HCT116 (cell line): ENCODE measurements around the gene PIAS2. TPM values are rescaled to one million over a fixed set of nuclear protein-coding genes. Genes with fewer than 3 reads are reported as not detected.
"Not testable (repeated sequence)": the region's sequence is repeated elsewhere in the genome, so short reads cannot be mapped to it uniquely, and the experiment has no call there.

Source experiments
- ATAC-seq: fragments of 200-7000 bp; cut with Tn5 transposase; 2 replicates; pipeline ENCODE4 v1.9.1; 2020; ENCODE audit warnings: mild to moderate bottlenecking, moderate library complexity
- BruUV-seq: library from RNA; stranded (reverse); fragments of 400-500 nt; replicated peaks from 2 replicates; lab custom pipeline; 2021; lab: Mats Ljungman, UMichigan
- CTCF ChIA-PET: fragments of 300-600 bp; sonication (Branson Sonifier 250); formaldehyde crosslinking; loops from one replicate; lab custom pipeline; 2021; ENCODE audit warnings: antibody characterized with exemption; lab: Charles Lee
- POLR2A ChIA-PET: fragments of 300-600, 350-600 bp; sonication (Branson Sonifier 250); formaldehyde crosslinking; loops from one replicate; lab custom pipeline; 2021; ENCODE audit warnings: antibody characterized with exemption; lab: Charles Lee
- RAD21 ChIA-PET, 2 experiments: fragments of 300-600 bp; sonication (Branson Sonifier 250); formaldehyde crosslinking; loops; one replicate each; lab custom pipeline; 2023; ENCODE audit warnings: low total read pairs in 2 of 2; ENCODE audit not compliant: uncharacterized antibody in 2 of 2, unreplicated experiment in 2 of 2, low non-redundant PET in 1 of 2; lab: Charles Lee
- DNase-seq: peaks from one replicate; pipeline ENCODE4 v3.0.0-alpha.2; 2010; ENCODE audit warnings: low read depth, low spot score
- H2AFZ ChIP-seq: fragments of 200-600 bp; shearing (Covaris generic), sonication (generic); 2 replicates; pipeline ENCODE4 v1.6.1; 2017; ENCODE audit warnings: low read depth, mixed run types, mixed read lengths, antibody characterized with exemption, low read length; ENCODE audit not compliant: poor library complexity, severe bottlenecking
- H3K27ac ChIP-seq: 2 replicates; pipeline ENCODE4 v1.5.1; 2012; ENCODE audit warnings: low read depth, low read length
- H3K27me3 ChIP-seq: fragments of 200-600 bp; sonication (generic); 2 replicates; pipeline ENCODE4 v1.6.1; 2016; ENCODE audit warnings: mixed run types, low read length, mixed read lengths; ENCODE audit not compliant: insufficient read depth
- H3K36me3 ChIP-seq, 2 experiments: fragments of 200-500 bp in 1 of 2; fragments of 200-600 bp in 1 of 2; sonication (Bioruptor generic) in 1 of 2; sonication (generic) in 1 of 2; 2 replicates each; pipeline versions ENCODE4 v1.5.1 to v1.6.1; 2014 to 2016; ENCODE audit warnings: low read length in 2 of 2, inconsistent platforms in 1 of 2, mixed read lengths in 1 of 2, mixed run types in 1 of 2; ENCODE audit not compliant: insufficient read depth in 2 of 2, control insufficient read depth in 1 of 2
- H3K4me1 ChIP-seq, 2 experiments: fragments of 200-600 bp in 1 of 2; sonication (generic) in 1 of 2; 2 replicates each; pipeline versions ENCODE4 v1.5.1 to v1.6.1; 2012 to 2017; ENCODE audit warnings: low read length in 2 of 2, inconsistent platforms in 1 of 2, mild to moderate bottlenecking in 1 of 2, mixed read lengths in 1 of 2, mixed run types in 1 of 2, moderate library complexity in 1 of 2; ENCODE audit not compliant: insufficient read depth in 2 of 2, control insufficient read depth in 1 of 2
- H3K4me2 ChIP-seq: fragments of 200-600 bp; sonication (generic); 2 replicates; pipeline ENCODE4 v1.6.1; 2017; ENCODE audit warnings: mixed run types, low read length, mixed read lengths
- H3K4me3 ChIP-seq, 2 experiments: fragments of 200-600 bp in 1 of 2; sonication (generic) in 1 of 2; replicated peaks in 1 of 2; 2 replicates each; pipeline ENCODE4 v1.5.1; 2011 to 2016; ENCODE audit warnings: low read length in 2 of 2, control low read depth in 1 of 2, low read depth in 1 of 2, mild to moderate bottlenecking in 1 of 2, mixed read lengths in 1 of 2, mixed run types in 1 of 2
- H3K79me2 ChIP-seq: fragments of 200-600 bp; sonication (generic); 2 replicates; pipeline ENCODE4 v1.6.1; 2017; ENCODE audit warnings: mild to moderate bottlenecking, mixed run types, low read length, moderate library complexity, mixed read lengths; ENCODE audit not compliant: insufficient read depth
- H3K9ac ChIP-seq: fragments of 200-600 bp; sonication (generic); 2 replicates; pipeline ENCODE4 v1.6.1; 2016; ENCODE audit warnings: low read length, mixed read lengths
- H3K9me2 ChIP-seq: fragments of 200-600 bp; sonication (generic), shearing (Covaris generic); 2 replicates; pipeline ENCODE4 v1.6.1; 2017; ENCODE audit warnings: mixed run types, mild to moderate bottlenecking, moderate library complexity; ENCODE audit not compliant: insufficient read depth
- H3K9me3 ChIP-seq, 2 experiments: fragments of 200-500 bp in 1 of 2; fragments of 200-600 bp in 1 of 2; sonication (Bioruptor generic) in 1 of 2; sonication (generic) in 1 of 2; 2 replicates each; pipeline ENCODE4 v1.6.1; 2014 to 2017; ENCODE audit warnings: low read length in 2 of 2, mixed read lengths in 2 of 2, inconsistent platforms in 1 of 2, low read depth in 1 of 2, mild to moderate bottlenecking in 1 of 2, mixed run types in 1 of 2, moderate library complexity in 1 of 2; ENCODE audit not compliant: control insufficient read depth in 1 of 2, insufficient read depth in 1 of 2
- H4K20me1 ChIP-seq: fragments of 200-600 bp; sonication (generic), shearing (Covaris generic); 2 replicates; pipeline ENCODE4 v1.6.1; 2017; ENCODE audit warnings: mixed run types, mild to moderate bottlenecking, moderate library complexity; ENCODE audit not compliant: insufficient read depth
- CTCF ChIP-seq, 3 experiments: fragments of 200-600 bp in 1 of 3; sonication (generic) in 1 of 3; IDR thresholded peaks in 2 of 3; conservative IDR thresholded peaks in 1 of 3; 2 replicates each; pipeline ENCODE4 v1.5.1; 2012 to 2017; ENCODE audit warnings: low read depth in 2 of 3, low read length in 2 of 3, antibody characterized with exemption in 1 of 3, borderline replicate concordance in 1 of 3, control low read depth in 1 of 3, mild to moderate bottlenecking in 1 of 3, mixed read lengths in 1 of 3, mixed run types in 1 of 3, moderate library complexity in 1 of 3; ENCODE audit not compliant: insufficient read depth in 1 of 3
- POLR2A ChIP-seq: IDR thresholded peaks from 2 replicates; pipeline ENCODE4 v1.7.0; 2011; ENCODE audit warnings: borderline replicate concordance; ENCODE audit not compliant: insufficient read depth, insufficient read length; ENCODE audit errors: extremely low read depth
- intact Hi-C: fragments of 100-400 bp; cut with micrococcal nuclease; formaldehyde crosslinking; loops from 2 replicates; pipeline ENCODE4 v1.10.0; 2022
- total RNA-seq: library from RNA; stranded (reverse); gene quantifications from one replicate; pipeline ENCODE4 v1.2.1, GENCODE V29; 2021; ENCODE audit not compliant: unreplicated experiment

Gene PIAS2
- total RNA-seq, 1 experiment from 2014 or later = 31.7 TPM

- no peak for TF ChIP-seq CTCF (IDR thresholded peaks at IDR 0.05 in 2 of 3, conservative IDR thresholded peaks at IDR 0.05 in 1 of 3; ENCODE audit: borderline replicate concordance in 1 of 3, insufficient read depth in 1 of 3, low read depth in 2 of 3, low read length in 2 of 3)
- TF ChIP-seq POLR2A = peak; percentile 78
Measured at GRCh38 chr18:46917108-46917802, at the start of gene PIAS2, which contains the start of gene KATNAL2 (continued).

- H3K9me3 ChIP-seq, CTCF ChIA-PET, H4K20me1 ChIP-seq, H3K4me1 ChIP-seq, DNase-seq, intact Hi-C loops, H3K27me3 ChIP-seq, POLR2A ChIA-PET, H3K79me2 ChIP-seq, H3K9me2 ChIP-seq, H2AFZ ChIP-seq, BruUV-seq, H3K4me2 ChIP-seq, RAD21 ChIA-PET, H3K27ac ChIP-seq, H3K36me3 ChIP-seq, H3K9ac ChIP-seq, H3K4me3 ChIP-seq: not testable (repeated sequence)
- 0 out of 2 replicates have a peak, but pooled peaks have one; percentile 36 for ATAC-seq
Measured at GRCh38 chr18:46966266-46966665, 49.0 kb upstream of the PIAS2 start.

GRCh38 chr18:46964579-46965293 is 47.4 kb upstream of the PIAS2 start:
- H3K9me2 ChIP-seq, H3K79me2 ChIP-seq, H4K20me1 ChIP-seq, H3K9ac ChIP-seq, POLR2A ChIA-PET, intact Hi-C loops, DNase-seq, H3K4me3 ChIP-seq, H3K4me2 ChIP-seq, H3K27me3 ChIP-seq, RAD21 ChIA-PET, H3K9me3 ChIP-seq, H3K4me1 ChIP-seq, BruUV-seq, H3K36me3 ChIP-seq, CTCF ChIA-PET, H2AFZ ChIP-seq, H3K27ac ChIP-seq: not testable (repeated sequence)
- peak; percentile 16 for ATAC-seq

GRCh38 chr18:46963656-46964578 is 46.6 kb upstream of the PIAS2 start:
- H3K27me3 ChIP-seq, intact Hi-C loops, H3K4me2 ChIP-seq, H4K20me1 ChIP-seq, H3K9ac ChIP-seq, H3K9me3 ChIP-seq, H3K4me3 ChIP-seq, H3K79me2 ChIP-seq, H3K4me1 ChIP-seq, POLR2A ChIA-PET, H3K36me3 ChIP-seq, H3K27ac ChIP-seq, H2AFZ ChIP-seq, BruUV-seq, CTCF ChIA-PET, DNase-seq, RAD21 ChIA-PET, H3K9me2 ChIP-seq: not testable (repeated sequence)
- peak; percentile 26 for ATAC-seq
